ENCODE measurements around the gene GRIK1.

The GRIK1 gene

DNA sequence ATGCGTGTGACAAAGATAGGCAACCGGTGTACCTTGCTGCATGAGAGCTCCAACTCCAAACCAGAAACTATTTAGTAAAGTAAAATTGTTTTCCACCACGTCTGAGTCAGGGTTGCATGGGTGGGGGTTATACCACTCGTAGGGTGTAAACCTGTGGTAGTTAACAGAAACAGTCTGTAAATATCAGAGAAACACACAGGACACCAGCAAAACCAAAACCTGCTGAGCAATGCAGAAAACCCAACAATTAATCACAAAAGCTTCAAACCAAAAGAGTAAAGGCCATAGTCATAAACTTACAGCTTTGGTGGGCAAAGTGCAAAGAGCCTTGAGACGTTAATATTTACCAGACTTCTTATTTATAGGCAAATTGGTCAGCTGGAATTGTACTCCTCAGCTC, 358.4 kb downstream of the GRIK1 start:
- DNase-seq, result no peak

DNA sequence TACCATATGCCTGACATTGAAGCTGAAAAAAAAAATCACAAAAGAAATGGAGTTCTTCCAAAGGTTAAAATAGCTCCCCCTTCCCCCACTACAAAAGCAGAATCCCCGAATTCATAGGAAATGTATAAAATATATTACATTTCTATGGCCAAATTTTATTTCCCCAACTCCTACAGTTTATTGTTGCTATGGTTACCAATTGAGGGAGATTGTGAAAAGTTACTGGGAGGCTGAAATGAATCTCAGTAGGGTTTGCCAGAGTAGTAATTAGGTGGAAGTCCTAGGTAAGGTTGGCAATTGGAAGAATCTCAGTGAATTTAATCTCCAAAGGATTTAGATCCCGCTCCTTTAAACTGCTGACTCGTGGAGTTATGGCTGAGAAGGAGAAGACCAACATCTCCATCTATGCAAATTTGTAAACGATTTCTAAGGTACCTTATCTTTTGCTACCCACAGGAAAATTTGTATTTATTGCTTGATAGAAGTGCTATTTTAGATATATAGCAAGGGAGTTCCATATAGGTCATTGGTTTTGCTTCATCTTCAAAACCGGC, 359.0 kb downstream of the GRIK1 start:
- no peak for DNase-seq

DNA sequence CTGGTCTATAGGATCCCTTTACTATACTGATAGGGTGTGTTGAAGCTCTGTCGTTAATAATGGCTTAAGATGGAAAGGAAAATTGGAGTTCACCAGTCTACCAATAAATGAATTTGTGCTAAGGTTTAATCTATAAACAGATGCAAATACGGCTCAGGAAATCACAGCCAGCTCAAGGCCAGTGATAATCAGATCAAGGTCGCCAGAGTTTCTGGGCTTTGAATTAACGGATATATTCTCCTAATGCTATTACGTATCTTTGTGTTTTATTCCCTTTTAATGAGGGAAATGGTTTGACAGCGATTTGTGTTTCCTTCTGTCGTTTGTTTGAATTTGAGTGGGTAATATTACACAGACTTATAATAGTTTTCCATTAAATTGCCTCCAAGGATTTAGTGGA, 361.5 kb downstream of the GRIK1 start:
- DNase-seq, result no peak

DNA sequence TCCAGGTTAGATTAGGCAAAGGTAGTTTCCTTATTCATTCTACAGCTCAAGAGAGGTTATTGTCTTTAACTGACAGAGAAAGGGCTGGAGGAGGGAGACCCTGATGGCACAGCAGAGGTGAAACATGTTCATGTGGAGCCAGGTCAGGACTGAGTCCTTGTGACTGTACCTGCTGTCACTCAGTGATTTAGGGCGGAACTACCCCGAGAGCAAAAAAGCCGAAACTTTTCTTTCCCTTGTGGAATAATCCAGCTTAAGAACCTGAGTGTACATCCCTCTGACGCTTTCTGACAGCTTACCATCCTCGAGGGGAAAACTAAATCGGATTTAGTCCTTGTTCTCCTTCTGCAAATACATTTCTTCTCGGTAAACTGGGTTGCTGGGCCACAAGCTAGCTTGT, 367.8 kb downstream of the GRIK1 start:
- DNase-seq, result no peak

DNA sequence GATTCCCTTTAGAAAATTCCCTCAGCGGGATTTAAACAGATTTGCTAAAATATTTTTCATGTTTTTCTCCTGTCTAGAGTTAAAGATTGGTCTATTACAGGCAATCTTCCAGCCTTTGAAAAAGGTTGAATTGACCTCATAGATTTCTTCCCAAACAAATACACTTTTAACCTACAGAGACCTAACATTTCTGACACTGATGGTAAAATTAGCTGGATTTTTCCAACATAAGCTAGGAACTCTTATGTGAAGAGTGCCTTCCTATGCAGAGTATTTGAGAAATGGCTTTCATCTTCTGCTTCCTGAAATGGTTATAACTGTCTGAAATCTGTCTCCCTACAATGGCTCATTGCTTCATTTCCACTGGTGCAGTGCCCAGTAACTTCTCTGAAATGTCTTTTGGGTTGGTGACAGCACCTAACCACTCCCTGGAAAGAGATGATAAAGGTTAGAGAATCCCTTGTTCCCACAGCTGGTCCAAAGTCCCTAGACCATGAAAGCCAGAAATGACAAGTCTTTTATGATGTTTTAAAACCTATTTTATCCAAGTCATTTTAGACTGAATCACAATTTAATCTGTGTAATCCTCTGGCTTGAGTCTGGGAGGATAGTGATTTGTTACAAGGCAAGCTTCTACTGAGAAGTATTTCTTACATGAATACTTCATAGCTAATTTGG, 371.6 kb downstream of the GRIK1 start:
- no peak for DNase-seq

DNA sequence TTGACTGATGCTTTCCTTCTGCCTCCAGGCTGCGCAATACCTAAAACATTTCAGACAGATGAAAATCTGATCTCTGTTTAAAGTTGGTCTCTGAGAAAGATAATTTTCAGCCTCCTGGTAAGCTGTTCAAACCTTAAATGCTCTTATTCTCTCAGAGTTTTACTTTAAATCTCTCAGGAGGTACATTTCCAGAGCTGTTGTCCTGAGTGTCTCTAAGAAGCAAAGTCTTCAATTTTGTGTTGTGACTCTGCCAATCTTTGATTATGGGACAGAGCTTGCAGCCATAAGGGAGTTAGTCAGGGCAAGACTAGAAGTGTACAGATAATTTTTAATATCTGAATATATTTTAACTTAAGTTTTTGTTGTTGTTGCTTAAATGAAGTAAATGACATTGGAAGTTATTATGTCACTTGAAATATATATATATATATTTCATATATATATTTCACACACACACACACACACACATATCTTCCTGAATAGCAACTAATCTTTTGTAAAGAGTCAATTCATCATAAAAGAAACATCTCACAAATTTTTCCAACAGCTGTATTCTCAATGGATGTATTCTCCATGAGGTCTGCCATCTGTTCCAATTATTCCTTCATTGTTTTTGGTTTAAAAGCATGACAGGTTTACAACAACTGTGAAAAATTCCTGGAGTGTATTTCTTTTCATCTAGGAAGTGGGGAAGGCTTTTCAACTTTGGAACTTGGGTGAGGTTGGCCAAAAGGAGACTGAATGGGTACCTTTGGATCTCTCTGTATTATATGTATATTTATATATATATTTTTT, 381.7 kb downstream of the GRIK1 start:
- DNase-seq, result no peak

DNA sequence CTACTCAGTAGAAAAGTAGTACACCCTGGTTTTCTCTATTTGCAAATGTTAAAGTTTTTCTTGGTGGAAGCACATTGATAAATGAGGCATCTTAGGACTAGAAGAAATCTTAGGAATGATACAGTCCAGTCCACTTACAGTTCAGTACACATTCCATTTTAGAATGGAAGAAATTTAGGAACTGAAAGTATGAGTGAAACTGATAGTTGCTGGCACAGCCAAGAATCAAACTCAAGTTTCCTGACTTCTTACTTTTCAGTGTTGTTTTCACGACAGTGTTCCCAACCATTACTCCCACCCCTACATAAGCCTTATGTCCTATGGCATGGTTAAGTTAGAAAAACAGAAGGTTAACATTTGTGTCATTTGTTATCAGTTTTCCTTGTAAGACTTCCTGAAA, 382.6 kb downstream of the GRIK1 start:
- no peak for DNase-seq

DNA sequence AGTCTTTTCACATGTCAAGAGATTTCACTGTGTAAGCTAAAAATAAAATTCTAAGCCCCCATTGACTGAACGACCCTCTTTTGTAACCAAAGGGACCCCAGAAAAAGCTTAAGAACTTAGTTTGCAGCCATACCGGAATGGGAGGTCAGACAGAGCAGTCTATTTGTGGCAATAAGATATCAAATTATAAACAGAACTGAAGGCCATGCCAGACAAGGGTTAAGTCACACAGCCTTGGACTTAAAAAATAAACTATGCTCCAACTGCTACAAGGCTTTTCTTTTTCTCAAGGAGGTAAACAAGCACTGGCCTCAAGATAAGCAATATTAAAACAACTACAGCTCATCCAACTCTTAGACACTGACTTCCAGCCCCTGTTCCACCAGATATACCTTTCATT, 384.2 kb downstream of the GRIK1 start:
- DNase-seq, result no peak

DNA sequence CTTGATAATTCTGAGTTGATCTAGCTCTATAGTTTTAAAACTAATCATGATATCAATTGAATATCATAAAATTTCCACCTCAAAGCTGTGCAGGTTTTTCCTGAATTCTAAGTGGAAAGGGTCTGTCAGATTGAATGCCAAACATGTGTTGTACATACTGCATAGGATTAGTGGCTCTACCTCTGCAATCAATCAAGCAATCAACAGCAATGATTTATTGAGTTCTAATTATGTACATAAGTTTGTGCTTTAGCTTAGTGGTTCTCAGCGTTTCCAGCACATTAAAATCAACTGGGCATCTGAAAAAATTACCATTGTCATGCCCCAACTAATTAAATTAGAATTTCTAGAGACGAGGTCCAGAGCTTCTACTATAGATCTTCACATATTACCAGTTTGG, 389.6 kb downstream of the GRIK1 start:
- no peak for DNase-seq

DNA sequence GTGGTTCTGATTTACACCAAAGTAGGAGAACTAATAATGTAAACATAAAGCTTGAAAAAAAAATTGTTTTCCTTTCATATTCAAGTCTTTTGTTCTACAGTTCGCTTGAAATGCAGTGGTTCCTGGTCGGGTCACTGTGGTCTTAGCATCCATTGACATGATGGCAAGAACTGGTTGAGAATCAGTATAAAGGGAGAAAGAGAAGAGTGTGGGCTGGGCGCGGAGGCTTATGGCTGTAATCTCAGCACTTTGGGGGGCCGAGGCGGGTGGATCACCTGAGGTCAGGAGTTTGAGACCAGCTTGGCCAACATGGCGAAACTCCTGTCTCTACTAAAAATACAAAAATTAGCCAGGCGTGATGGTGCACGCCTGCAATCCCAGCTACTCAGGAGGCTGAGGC, 390.2 kb downstream of the GRIK1 start:
- no peak for DNase-seq

DNA sequence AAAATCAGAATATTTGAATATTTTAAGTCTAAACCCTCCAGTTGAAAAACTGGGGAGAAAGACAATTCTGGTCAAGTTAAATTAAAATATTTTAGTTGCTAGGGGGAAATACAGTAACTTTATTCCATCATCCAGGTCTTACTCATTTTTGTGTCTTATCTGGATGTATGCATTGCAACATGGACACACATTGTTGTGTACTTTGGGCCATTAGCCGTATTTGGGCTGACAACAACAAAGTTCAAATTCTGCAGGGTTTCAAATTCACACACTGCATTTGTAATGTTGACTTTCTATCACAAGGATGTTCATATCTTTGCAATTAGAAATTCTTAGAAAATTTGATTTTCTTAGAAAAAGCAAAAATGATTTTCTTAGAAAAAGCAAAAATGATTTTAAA, 391.8 kb downstream of the GRIK1 start:
- no peak for DNase-seq

DNA sequence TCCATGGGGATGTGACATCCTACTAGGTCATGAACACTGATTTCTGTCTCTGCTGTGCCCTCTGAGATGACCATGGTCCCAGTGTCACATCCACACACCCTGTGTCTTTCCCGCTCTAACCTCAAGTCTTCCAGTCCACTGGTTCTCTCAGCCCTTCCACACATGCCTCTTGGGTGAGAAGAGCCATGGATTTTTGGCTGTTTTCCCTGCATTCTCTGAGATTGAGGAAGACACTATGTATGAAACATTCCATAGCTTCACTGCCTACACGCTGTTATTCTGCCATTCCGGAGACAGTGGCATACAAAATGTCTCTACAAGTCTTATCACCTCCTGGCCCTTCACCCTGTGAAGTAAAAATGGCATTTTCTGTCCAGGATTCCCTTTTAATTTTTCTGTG, 393.7 kb downstream of the GRIK1 start:
- DNase-seq, result no peak

DNA sequence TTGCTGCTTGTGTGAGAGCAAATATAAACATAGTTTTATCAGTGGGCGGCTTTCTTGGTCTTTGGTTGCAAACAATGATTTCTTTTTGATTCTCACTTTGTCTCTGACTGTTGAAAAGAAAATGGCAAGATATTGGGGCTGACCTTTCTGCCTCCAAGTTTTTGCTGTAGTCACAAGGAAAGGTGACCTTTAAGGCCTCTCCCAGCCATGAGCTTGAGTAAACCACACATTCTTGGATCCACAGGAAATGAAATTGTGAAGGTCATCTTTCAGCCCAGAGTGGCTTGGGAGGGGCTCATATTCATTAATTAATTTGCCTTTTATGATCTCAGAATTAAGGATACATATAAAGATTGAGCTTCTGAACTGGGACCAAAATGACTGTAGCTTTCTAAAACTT, 399.5 kb downstream of the GRIK1 start:
- DNase-seq, result no peak

DNA sequence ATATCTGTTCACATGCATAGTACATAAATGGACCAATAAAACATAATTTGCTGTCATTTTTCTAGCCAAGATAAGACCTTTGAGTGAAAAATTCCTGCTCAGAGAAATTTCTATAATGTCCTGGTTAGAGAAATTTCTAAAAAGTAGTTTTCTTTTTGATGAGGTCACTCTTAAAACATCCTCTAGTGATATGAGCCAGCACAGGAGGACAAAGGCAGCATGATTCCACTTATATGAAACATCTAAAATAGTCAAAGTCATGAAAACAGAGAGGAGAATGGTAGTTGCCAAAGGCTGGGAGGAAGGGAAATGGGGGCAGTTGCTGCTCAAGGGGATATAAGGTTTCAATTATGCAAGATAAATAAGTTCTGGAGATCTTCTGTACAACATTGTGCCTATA, 401.7 kb downstream of the GRIK1 start:
- no peak for DNase-seq

DNA sequence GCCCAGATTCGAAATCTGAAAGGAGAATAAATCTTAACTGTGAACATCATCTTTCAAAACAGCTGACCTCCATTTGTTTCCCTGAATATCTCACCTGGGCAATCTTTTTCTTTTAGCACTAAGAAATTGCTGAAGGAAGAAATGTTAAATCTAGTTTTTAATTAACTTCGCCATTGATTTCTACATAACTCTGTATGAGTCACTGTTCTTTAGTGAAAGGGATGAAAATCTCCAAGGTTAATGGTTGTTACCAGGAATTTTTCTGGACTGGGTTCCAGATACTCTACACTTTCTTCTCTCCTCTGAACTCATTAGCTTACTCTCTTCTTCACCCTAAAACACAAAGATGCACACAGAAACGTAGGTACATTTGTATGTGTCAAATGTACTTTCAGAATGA, 405.3 kb downstream of the GRIK1 start:
- no peak for DNase-seq

DNA sequence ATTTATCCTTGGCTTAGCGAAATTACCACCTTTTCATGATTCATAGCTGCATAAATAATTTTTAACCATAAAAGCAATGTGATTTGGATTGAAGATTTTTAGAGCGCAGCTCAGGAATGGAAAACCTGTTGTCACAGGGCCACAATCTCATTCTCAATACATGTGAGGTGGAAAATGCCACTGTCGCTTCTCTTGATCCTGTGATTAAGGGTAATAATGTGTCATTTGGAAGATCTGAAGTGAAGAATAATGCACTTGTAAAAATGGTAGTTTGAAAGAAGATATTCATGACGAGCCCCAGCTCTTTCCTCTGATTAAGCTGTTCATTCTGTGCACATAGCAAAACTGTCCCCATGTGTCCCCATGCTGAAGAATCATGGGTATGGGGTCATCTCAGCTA, 410.7 kb downstream of the GRIK1 start:
- no peak for DNase-seq

DNA sequence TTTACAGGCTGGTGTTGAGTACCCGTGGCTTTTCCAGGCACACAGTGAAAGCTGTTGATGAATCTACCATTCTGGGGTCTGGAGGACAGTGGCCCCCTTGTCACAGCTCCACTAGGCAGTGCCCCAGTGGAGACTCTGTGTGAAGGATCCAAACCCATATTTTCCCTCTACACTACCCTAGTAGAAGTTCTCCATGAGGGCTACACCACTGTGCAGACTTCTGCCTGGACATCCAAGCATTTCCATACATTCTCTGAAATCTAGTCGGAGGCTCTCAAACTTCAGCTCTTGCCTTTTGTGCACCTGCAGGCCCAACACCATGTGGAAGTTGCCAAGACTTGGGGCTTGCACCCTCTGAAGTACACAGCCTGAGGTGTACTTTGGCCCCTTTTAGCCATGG, 413.3 kb downstream of the GRIK1 start:
- DNase-seq, result no peak

DNA sequence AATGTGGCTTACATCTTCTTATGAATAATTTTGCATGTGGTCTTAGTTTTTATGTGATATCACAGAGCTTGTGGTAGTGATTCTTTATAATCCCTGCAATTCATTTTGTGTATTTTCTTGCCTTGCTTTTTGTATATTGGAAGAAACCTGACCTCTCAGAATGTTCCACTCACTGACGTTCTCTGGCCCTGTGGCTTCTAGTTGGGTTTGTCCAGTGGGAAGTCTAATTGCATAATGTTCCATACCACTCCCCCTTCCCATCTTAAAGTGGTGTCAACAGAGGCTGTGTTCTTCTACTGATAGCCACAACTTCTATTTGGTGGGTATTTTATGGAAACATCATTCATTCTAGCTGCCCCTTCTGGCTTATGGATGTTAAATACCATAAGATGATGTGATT, 415.7 kb downstream of the GRIK1 start:
- DNase-seq, result no peak

DNA sequence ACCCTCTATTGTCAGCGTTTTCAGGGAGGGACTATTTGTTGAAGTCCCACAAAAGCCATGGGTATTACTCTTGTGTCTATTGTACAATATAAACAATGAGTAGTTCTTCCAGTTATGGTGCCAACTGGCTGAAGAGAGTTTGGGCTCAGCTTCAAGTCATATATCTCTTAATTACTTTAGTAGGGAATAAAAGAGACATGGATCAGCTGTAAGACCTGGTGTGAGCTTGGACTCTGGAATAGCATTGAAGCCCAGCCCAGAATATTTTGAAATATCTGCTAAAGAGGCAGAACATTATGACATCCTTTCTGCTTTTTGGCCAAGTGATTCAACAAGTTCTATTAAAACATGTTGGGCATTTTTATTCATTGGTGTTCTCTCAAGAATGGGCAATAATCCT, 416.1 kb downstream of the GRIK1 start:
- no peak for DNase-seq

DNA sequence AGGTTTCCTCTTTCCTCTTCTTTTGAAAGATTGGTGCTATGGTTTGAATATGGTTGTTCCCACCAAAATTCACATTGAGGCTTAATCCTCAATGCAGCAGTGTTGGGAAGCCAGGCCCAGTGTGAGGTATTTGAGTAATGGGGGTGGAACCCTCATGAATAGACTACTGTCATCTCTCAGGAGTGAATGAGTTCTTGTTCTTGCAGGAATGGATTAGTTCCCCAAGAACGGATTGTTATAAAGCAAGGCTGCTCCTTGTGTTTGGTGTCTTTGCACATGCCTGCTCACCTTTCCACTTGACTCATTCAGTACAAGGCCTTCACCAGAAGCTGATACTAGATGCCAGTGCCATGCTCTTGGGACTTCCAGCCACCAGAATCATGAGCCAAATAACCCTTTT, 417.9 kb downstream of the GRIK1 start:
- DNase-seq, result no peak

DNA sequence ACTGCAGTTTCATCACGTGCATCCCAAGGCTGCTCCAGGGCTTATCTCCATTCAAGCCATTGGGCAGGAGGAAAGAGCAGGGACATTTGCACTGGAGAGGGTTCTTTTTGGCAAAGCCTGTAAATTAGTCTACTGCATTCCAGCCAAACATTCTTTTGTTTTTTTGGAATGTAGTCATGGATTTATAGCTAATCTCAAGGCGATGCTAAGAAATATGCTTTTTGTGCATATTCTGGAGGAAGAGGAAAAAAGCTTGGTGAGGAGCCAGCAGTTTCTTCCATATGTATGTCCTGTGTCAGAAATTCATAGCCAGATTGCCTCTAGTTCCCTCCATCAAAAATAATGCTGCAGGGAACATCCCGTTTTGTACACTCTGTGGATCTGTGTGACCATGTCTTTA, 419.6 kb downstream of the GRIK1 start:
- no peak for DNase-seq

DNA sequence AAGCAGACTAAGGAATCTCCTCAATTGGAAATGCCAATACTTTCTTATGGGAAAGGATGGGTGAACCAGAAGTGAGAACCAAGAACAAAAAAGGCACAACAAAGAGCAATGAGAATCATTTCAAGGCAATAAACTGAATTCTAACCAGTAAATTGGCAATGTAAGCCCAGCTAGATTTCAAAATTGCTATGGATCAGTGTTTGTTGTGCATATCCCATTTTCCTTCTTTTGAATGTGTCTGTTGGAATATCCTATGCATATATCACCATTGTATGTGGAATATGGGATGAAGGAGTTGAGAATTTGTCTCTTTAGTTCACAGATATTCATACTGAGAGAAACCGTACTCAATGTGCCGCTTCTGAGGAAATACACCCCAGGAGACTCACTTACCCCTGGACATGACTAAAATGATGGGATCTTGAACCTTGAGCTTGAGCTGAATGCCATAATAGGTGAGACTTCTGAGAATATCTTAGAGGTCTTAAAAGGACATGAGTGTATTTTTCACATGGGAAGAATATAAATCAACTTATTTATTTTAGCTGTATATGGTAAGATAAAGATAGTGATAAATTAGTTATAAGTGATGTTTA, 425.0 kb downstream of the GRIK1 start:
- no peak for DNase-seq

DNA sequence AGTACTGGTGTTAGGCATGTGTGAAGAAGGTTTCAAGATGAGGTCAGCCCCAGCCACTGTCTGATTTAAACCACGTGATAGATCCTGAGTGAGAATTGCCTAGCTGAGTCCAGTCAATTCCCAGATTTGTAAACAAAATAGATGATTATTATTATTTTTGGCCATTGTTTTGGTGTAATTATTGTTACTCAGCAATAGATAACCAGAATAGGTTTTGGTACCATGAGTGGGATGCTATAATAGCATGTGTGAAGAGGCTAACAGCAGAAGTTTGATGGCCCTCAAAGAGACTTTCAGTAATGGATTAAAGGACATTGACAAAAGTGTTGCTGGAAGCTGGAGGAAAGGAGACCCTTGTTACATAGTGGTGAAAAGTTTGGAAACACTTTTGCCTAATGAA, 426.3 kb downstream of the GRIK1 start:
- no peak for DNase-seq

DNA sequence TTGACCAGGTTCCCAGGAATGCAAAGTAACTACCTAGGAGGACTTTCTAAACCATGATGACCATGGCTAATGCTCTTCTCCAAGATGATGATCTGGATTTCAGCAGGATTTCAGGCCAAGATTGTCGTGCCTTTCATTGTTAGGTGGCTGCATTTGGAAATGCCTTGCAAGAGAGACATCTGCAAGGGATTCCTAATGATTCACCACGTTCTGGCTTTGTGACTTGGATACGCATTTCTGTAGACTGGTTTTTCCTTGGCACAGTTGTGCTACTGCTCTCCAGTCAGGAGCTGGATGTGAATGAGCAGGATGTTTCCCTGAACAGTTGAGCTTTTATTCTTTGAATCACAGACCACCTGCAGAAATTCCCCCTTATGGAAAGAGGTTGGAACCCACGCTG, 428.7 kb downstream of the GRIK1 start:
- no peak for DNase-seq
